Measurements from ENCODE around the gene CCDC159.
A peak's percentile ranks its signal among the peaks of the same experiment; 100 is the strongest.

The CCDC159 gene

GRCh38 chr19:11382898-11383705, 36.8 kb downstream of the CCDC159 start:
- DNase-seq (ENCODE audit: low spot score), result peak; percentile 77
- TF ChIP-seq CTCF (IDR thresholded peaks at IDR 0.05; ENCODE audit: extremely low read depth, missing control alignments), result peak; percentile 51

DNA sequence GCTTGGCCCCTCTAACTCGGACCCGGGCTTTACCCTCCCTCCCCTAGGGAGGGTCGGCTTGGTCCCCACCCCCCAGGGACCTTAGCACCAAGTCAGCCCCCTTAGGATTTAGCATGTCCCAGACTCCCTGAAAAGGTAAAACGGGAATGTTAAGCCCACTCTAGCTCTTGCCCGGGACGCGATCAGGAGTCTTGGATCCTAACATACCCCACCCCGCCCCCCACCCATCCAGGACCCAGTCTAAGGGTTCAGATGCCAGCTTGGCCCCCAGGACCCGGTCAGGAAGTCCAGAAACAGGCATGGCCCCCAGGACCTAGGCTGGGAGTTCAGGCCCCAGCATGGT, 37.4 kb downstream of the CCDC159 start:
- peak; percentile 5 for DNase-seq (ENCODE audit: low spot score)
- TF ChIP-seq CTCF (IDR thresholded peaks at IDR 0.05; ENCODE audit: extremely low read depth, missing control alignments), result no peak

- DNase-seq (ENCODE audit: low spot score), result no peak
- TF ChIP-seq CTCF (IDR thresholded peaks at IDR 0.05; ENCODE audit: extremely low read depth, missing control alignments), result no peak
These were observed 38.4 kb downstream of the CCDC159 start for GRCh38 chr19:11384778-11385129.

DNA sequence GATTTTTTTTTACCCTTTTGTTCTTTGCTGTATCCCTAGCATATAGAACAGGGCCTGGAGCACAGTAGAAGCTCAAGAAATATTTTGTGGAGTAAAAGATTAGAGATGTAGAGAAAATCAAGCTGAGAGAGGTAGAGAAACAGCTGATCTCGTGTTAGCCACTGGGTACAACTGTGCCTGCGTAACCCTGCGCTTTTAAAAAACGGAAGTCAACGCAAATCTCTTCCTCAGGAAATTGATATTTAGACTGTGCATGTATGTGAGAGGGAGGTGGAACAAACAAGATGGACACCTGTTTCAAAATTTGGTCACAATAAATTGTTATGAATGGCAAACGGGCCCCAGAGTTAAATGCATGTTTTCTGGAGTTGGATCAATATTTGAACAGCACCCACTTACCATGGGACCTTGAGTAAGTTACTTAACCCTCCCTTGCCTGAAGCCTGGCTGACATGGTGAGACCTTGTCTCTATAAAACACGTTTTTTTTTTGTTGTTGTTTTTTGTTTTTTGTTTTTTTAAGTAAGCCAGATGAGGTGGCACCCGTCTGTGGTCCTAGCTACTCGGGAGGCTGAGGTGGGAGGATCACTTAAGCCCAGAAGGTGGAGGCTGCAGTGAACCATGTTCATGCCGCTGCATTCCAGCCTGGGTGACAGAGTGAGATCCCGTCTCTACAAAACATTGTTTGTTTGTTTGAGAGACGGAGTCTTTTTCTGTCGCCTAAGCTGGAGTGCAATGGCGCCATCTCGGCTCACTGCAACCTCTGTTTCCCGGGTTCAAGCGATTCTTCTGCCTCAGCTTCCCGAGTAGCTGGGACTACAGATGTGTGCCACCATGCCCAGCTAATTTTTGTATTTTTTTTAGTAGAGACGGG, 41.1 kb downstream of the CCDC159 start:
- TF ChIP-seq CTCF (IDR thresholded peaks at IDR 0.05; ENCODE audit: extremely low read depth, missing control alignments), result no peak
- DNase-seq (ENCODE audit: low spot score), result peak; percentile 13

DNA sequence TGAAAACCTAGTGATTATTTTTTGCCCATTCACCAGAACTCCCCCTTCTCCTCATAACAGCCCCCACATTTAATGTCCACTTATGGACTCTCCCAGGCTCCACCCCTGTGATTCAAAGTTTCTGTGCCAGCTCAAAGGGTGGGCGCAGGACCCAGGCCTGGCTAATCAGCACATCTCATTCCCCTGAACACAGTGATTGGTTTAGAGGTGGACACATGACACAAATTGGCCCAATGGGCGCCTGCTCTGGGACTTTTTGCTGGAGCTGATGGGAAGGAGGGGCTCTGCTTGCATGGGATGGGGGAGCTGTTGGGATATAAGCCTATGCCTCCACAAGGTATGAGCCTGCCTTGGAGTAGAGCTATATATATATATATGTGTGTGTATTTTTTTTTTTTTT, 44.0 kb downstream of the CCDC159 start:
- no peak for TF ChIP-seq CTCF (IDR thresholded peaks at IDR 0.05; ENCODE audit: extremely low read depth, missing control alignments)
- DNase-seq (ENCODE audit: low spot score), result no peak

- no peak for TF ChIP-seq CTCF (IDR thresholded peaks at IDR 0.05; ENCODE audit: extremely low read depth, missing control alignments)
- DNase-seq (ENCODE audit: low spot score), result no peak
These were observed 44.8 kb downstream of the CCDC159 start for GRCh38 chr19:11390933-11391680.

All from GM20000 (cell line).